Astrocyte (in vitro differentiated cells and primary cell): ENCODE data around the gene OR5A2. TPM values are rescaled to one million over a fixed set of nuclear protein-coding genes. Genes with fewer than 3 reads are reported as not detected.
"Not testable (repeated sequence)": the region's sequence is repeated elsewhere in the genome, so short reads cannot be mapped to it uniquely, and the experiment has no call there.

Experiments used
- DNase-seq: peaks from one replicate; pipeline ENCODE4 v3.0.0-alpha.2; 2010; ENCODE audit warnings: low read depth
- FAIRE-seq: peaks from 2 replicates; lab custom pipeline; 2011; peaks lifted over from hg19 to GRCh38; lab: Jason Lieb, UNC
- H2AFZ ChIP-seq: 2 replicates; pipeline ENCODE4 v1.6.0; 2012; ENCODE audit warnings: low read depth, low read length, inconsistent platforms
- H3K27ac ChIP-seq: 2 replicates; pipeline ENCODE4 v1.5.1; 2011; ENCODE audit warnings: low read depth, low read length, inconsistent platforms
- H3K27me3 ChIP-seq: 2 replicates; pipeline ENCODE4 v1.6.0; 2011; ENCODE audit warnings: low read length, inconsistent platforms; ENCODE audit not compliant: insufficient read depth
- H3K36me3 ChIP-seq: 2 replicates; pipeline ENCODE4 v1.5.1; 2011; ENCODE audit warnings: low read length, inconsistent platforms; ENCODE audit not compliant: insufficient read depth
- H3K4me1 ChIP-seq: 2 replicates; pipeline ENCODE4 v1.5.1; 2011; ENCODE audit warnings: low read length, inconsistent platforms; ENCODE audit not compliant: insufficient read depth
- H3K4me2 ChIP-seq: 2 replicates; pipeline ENCODE4 v1.6.0; 2012; ENCODE audit warnings: low read length, inconsistent platforms
- H3K4me3 ChIP-seq: 2 replicates; pipeline ENCODE4 v1.5.1; 2011; ENCODE audit warnings: low read depth, mild to moderate bottlenecking, low read length, inconsistent platforms; ENCODE audit not compliant: insufficient read depth
- H3K79me2 ChIP-seq: 2 replicates; pipeline ENCODE4 v1.6.0; 2012; ENCODE audit warnings: mild to moderate bottlenecking, low read length, inconsistent platforms; ENCODE audit not compliant: insufficient read depth
- H3K9ac ChIP-seq: 2 replicates; pipeline ENCODE4 v1.6.0; 2012; ENCODE audit warnings: mild to moderate bottlenecking, low read length, inconsistent platforms
- H3K9me3 ChIP-seq: 2 replicates; pipeline ENCODE4 v1.5.1; 2012; ENCODE audit warnings: low read depth, mild to moderate bottlenecking, low read length, inconsistent platforms; ENCODE audit not compliant: insufficient read depth
- H4K20me1 ChIP-seq: 2 replicates; pipeline ENCODE4 v1.6.0; 2012; ENCODE audit warnings: low read length, inconsistent platforms; ENCODE audit not compliant: insufficient read depth
- H3K27ac Mint-ChIP-seq: one replicate; pipeline ENCODE4 v1.8.0; 2021; ENCODE audit warnings: mild to moderate bottlenecking, mixed read lengths; ENCODE audit not compliant: unreplicated experiment
- H3K27me3 Mint-ChIP-seq: one replicate; pipeline ENCODE4 v1.8.0; 2021; ENCODE audit warnings: low read depth, mixed read lengths; ENCODE audit not compliant: unreplicated experiment
- H3K36me3 Mint-ChIP-seq: one replicate; pipeline ENCODE4 v1.8.0; 2021; ENCODE audit warnings: low read depth, mixed read lengths; ENCODE audit not compliant: unreplicated experiment
- H3K4me1 Mint-ChIP-seq: one replicate; pipeline ENCODE4 v1.8.0; 2021; ENCODE audit warnings: low read depth, mixed read lengths; ENCODE audit not compliant: unreplicated experiment
- H3K4me3 Mint-ChIP-seq: one replicate; pipeline ENCODE4 v1.8.0; 2021; ENCODE audit warnings: mild to moderate bottlenecking, moderate library complexity, mixed read lengths; ENCODE audit not compliant: unreplicated experiment
- H3K9me3 Mint-ChIP-seq: one replicate; pipeline ENCODE4 v1.8.0; 2021; ENCODE audit warnings: mild to moderate bottlenecking, mixed read lengths; ENCODE audit not compliant: unreplicated experiment
- CTCF ChIP-seq: IDR thresholded peaks from 2 replicates; pipeline ENCODE4 v1.5.1; 2011; ENCODE audit warnings: low read depth, mild to moderate bottlenecking, inconsistent platforms, low read length, moderate library complexity; ENCODE audit not compliant: insufficient read depth
- EZH2 ChIP-seq: IDR thresholded peaks from 2 replicates; pipeline ENCODE4 v1.6.1; 2012; ENCODE audit warnings: mild to moderate bottlenecking, low read length, inconsistent platforms; ENCODE audit not compliant: insufficient read depth
- total RNA-seq: library from RNA; stranded (reverse); gene quantifications from 2 replicates; pipeline ENCODE4 v1.2.1, GENCODE V29; 2021

OR5A2 gene
- total RNA-seq, 1 donor from 2014 or later = not detected

DNA sequence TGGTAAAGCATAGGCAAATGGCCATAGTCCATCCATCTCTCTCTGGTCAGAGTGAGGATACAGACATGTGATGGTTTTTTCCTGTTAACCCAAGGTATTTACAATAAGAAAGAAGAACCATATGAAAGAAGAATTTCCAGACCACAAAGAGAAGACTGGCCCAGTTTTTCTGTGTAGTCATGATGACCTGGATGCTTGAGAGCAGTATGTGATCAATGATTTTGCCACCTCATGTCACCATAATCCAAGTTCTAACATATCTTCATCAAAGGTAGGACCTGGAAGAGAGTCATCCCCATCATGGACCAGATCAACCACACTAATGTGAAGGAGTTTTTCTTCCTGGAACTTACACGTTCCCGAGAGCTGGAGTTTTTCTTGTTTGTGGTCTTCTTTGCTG lies 30.4 kb upstream of the OR5A2 start, which contains the start of gene OR4D6:
OR4D6 (plus strand) TSS at position 301 of the 400 bp plus-strand sequence; CDS start at position 301, 0 bp downstream.
- H3K79me2 ChIP-seq = no peaks in the 10 kb centered on the region
- no peaks in the 10 kb centered on the region for H3K27me3 ChIP-seq
- Mint-ChIP-seq H3K9me3 (peaks cover 3% of the 10 kb centered on the region), H3K27ac (no peak within 1 kb of the TSS), H3K36me3 (no peaks in the 10 kb centered on the region), H3K4me3 (no peak within 1 kb of the TSS), H3K27me3 (no peaks in the 10 kb centered on the region), H3K4me1 (no peaks in the 10 kb centered on the region)
- no peak for FAIRE-seq
- H3K36me3 ChIP-seq = no peaks in the 10 kb centered on the region
- H3K4me2 ChIP-seq = no peak within 1 kb of the TSS
- no peak within 1 kb of the TSS for H2AFZ ChIP-seq
- no peaks in the 10 kb centered on the region for H3K4me1 ChIP-seq
- no peak within 1 kb of the TSS for H3K27ac ChIP-seq
- no peak within 1 kb of the TSS for H3K9ac ChIP-seq
- H3K9me3 ChIP-seq = no peaks in the 10 kb centered on the region
- H3K4me3 ChIP-seq = no peak within 1 kb of the TSS
- no peaks in the 10 kb centered on the region for H4K20me1 ChIP-seq
- no peak for DNase-seq
- no peak for TF ChIP-seq CTCF
- no peak for TF ChIP-seq EZH2

DNA sequence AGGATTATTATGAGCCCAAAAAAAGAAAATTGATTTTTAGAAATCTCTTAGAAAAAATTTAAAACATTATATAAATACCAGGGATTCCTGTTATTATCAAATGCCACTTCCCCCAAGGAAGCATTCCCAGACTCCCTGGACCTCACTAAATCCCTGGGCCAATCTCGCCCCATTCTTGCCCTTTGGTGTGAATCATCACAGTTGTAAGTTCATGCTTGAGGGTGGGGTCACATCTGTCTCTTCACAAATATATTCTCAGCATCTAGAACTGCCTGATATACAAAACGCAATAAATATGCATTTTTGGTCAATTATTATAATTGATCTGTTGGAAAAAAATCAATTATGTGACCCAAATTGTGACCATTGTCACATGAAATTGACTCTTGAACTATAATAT lies 22.3 kb upstream of the OR5A2 start:
- no peak overlapping the region for H2AFZ ChIP-seq
- H3K27me3 ChIP-seq = no peaks in the 10 kb centered on the region
- no peak overlapping the region for H3K27ac ChIP-seq
- DNase-seq (no peak), FAIRE-seq (no peak)
- Mint-ChIP-seq H3K9me3 (no peaks in the 10 kb centered on the region), H3K4me3 (no peak overlapping the region), H3K4me1 (no peaks in the 10 kb centered on the region), H3K27me3 (no peaks in the 10 kb centered on the region), H3K36me3 (no peaks in the 10 kb centered on the region), H3K27ac (no peak overlapping the region)
- H3K36me3 ChIP-seq = no peaks in the 10 kb centered on the region
- no peak overlapping the region for H3K4me2 ChIP-seq
- no peak overlapping the region for H3K4me3 ChIP-seq
- H3K9me3 ChIP-seq = no peaks in the 10 kb centered on the region
- no peaks in the 10 kb centered on the region for H4K20me1 ChIP-seq
- no peak for TF ChIP-seq CTCF
- TF ChIP-seq EZH2 = no peak
- no peaks in the 10 kb centered on the region for H3K79me2 ChIP-seq
- H3K4me1 ChIP-seq = no peaks in the 10 kb centered on the region
- no peak overlapping the region for H3K9ac ChIP-seq

GRCh38 chr11:59445624-59446023 lies 19.4 kb upstream of the OR5A2 start:
- not testable (repeated sequence) for H3K36me3 ChIP-seq, H3K27me3 ChIP-seq, H3K4me1 Mint-ChIP-seq, H2AFZ ChIP-seq, H3K27ac Mint-ChIP-seq, H3K36me3 Mint-ChIP-seq, H4K20me1 ChIP-seq, H3K4me1 ChIP-seq, H3K9me3 ChIP-seq, H3K4me3 ChIP-seq, H3K9me3 Mint-ChIP-seq, H3K4me3 Mint-ChIP-seq, FAIRE-seq, H3K9ac ChIP-seq, H3K79me2 ChIP-seq, H3K4me2 ChIP-seq, DNase-seq, H3K27ac ChIP-seq, H3K27me3 Mint-ChIP-seq
